HCT116 (cell line): ENCODE results near the gene MORN4.

ENCODE experiments used
- CBX3 ChIP-seq: IDR thresholded peaks from 2 replicates; pipeline ENCODE4 v1.6.1; 2012; ENCODE audit warnings: low read depth
- CTCF ChIP-seq, 3 experiments: fragments of 200-600 bp in 1 of 3; sonication (generic) in 1 of 3; IDR thresholded peaks in 2 of 3; conservative IDR thresholded peaks in 1 of 3; 2 replicates each; pipeline ENCODE4 v1.5.1; 2012 to 2017; ENCODE audit warnings: low read depth in 2 of 3, low read length in 2 of 3, antibody characterized with exemption in 1 of 3, borderline replicate concordance in 1 of 3, control low read depth in 1 of 3, mild to moderate bottlenecking in 1 of 3, mixed read lengths in 1 of 3, mixed run types in 1 of 3, moderate library complexity in 1 of 3; ENCODE audit not compliant: insufficient read depth in 1 of 3
- POLR2A ChIP-seq: IDR thresholded peaks from 2 replicates; pipeline ENCODE4 v1.7.0; 2011; ENCODE audit warnings: borderline replicate concordance; ENCODE audit not compliant: insufficient read depth, insufficient read length; ENCODE audit errors: extremely low read depth
- POLR2AphosphoS5 ChIP-seq: IDR thresholded peaks from 2 replicates; pipeline ENCODE4 v1.6.1; 2011; ENCODE audit warnings: mild to moderate bottlenecking, low read depth, low read length, moderate library complexity

- TF ChIP-seq CTCF (IDR thresholded peaks at IDR 0.05 in 2 of 3, conservative IDR thresholded peaks at IDR 0.05 in 1 of 3; ENCODE audit: borderline replicate concordance in 1 of 3, insufficient read depth in 1 of 3, low read depth in 2 of 3, low read length in 2 of 3), result no peak
- TF ChIP-seq CBX3, result no peak
- TF ChIP-seq POLR2A, result no peak
- no peak for TF ChIP-seq POLR2AphosphoS5
Measured at GRCh38 chr10:97573672-97574071, 59.6 kb downstream of the MORN4 start.
